GM19025 (cell line): ENCODE results near the gene ELANE.
"Not testable (repeated sequence)": the region's sequence is repeated elsewhere in the genome, so short reads cannot be mapped to it uniquely, and the experiment has no call there.

ENCODE experiments used
- ATAC-seq: cut with Tn5 transposase; IDR thresholded peaks from one replicate; pipeline ENCODE4 v1.9.1; 2021; ENCODE audit warnings: mild to moderate bottlenecking, low read depth, moderate library complexity; ENCODE audit not compliant: unreplicated experiment

The ELANE gene

DNA sequence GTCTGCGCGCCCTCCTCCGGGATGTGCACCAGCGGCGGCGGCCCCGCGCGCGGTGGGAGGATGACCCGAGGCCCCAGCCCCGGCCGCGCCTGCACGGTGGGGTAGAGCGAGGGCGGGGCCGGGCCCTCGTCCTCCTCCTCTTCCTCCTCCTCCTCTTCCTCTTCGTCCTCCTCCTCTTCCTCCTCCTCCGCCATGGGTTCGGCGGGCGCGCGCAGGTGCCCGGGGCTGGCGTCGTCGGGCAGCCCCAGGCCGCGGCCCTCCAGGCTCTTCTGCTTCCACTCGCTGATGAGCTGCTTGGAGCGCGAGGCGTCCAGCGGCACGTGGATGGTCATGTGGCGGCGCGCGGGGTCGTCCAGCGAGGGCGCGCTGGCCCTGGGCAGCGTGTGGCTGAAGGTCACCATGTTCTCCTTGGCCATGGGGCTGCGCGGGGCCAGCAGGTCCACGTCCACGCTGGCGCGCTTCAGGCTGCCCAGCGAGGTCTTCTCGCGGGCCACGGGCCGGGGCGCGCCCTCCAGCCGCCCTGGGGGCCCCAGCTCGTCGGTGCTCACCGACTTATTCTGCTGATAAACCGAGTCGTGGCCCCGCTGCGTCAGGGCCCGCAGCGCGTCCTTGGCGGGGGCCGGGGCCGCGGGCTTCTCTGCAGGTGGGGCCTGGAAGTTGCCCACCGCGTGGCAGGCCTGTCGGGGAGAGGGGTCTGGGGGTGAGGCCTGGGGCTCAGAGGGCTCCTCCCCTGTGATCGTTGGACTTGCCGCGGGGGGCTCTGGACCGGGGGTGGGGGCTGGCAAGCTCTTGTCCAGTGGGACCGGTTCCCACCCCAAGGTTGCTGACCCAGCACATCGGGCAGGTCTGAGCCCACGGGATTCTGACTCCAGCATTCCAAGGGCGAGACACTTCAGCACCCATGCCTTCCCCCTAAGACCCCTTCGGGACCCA is 38.6 kb upstream of the ELANE start:
- no peak for ATAC-seq

- no peak for ATAC-seq
Measured at GRCh38 chr19:814152-815078, 37.7 kb upstream of the ELANE start.

GRCh38 chr19:815079-815774 is 36.9 kb upstream of the ELANE start:
- ATAC-seq = no peak

GRCh38 chr19:815775-816499 is 36.2 kb upstream of the ELANE start:
- ATAC-seq = no peak

GRCh38 chr19:816500-816857 is 35.6 kb upstream of the ELANE start:
- no peak for ATAC-seq

DNA sequence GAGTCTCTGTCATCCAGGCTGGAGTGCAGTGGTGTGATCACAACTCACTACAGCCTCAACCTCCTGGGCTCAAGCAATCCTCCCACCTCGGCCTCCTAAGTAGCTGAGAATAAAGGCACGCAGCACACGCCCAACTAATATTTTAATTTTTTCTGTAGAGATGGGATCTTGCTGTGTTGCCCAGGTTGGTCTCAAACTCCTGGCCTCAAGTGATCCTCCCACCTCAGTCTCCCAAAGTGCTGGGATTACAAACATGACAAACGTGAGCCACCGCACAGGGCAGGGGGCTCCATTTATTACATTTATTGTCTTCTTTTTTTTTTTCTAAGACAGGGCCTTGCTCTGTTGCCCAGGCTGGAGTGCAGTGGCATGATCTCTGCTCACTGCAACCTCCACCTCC is 31.9 kb upstream of the ELANE start:
- ATAC-seq = not testable (repeated sequence)

- ATAC-seq = no peak
Measured at GRCh38 chr19:821231-821824, 30.8 kb upstream of the ELANE start.

GRCh38 chr19:821825-822503 is 30.1 kb upstream of the ELANE start, which contains the start of gene PLPPR3:
Gene PLPPR3, minus strand, starts transcription at chr19:821955. Its CDS starts 396 bp downstream, at chr19:821559.
- ATAC-seq = no peak

DNA sequence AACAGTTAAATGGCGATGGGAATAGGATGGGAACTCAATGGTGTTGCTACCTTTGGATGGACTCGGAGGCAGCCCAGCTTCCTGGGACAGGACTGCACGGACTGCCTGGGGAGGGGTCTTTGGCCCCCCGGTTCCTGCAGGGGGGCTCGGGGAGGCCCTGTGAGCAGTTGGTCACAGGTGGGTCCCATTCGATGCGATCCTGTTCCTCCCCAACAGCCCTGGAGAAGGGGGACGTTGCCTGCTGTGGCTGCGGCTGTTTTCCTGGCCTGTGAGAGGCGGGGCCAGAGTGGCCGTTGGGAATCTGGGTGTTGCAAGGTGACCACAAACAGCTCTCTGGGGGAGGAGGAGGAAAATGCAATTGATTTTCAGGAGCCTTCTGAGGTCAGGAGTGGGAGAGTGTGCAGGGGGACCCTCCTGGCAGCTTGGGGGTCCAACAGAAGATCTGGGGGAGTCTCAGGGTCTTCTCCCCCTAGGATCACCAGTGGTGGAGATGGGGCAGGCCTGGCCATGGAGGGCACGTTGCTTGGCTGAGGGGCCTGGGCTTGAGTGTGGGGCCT is 28.5 kb upstream of the ELANE start:
- ATAC-seq = no peak

DNA sequence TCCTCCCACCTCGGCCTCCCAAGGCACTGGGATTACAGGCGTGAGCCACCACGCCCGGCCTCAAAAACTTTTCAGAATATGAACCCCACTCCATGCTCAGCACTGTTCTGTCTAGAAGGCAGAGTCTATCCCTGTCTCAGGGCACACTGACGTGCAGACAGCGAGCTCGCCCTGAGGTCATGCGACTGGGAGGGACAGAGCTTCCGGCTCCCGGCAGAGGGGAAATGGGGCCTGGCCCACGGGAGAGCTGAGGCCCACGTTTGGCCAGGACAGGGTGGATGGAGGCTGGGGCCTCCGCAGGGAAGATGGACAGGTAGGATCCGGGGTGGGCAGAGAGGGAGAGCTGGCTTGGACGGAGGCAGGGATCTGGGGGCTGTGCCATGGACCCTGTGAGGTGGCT is 27.2 kb upstream of the ELANE start:
- ATAC-seq = no peak

GRCh38 chr19:825897-826644 is 26.0 kb upstream of the ELANE start:
- ATAC-seq = no peak

GRCh38 chr19:827314-827709 is 24.8 kb upstream of the ELANE start:
- ATAC-seq = no peak

GRCh38 chr19:827710-828321 is 24.3 kb upstream of the ELANE start, which contains the start of gene AZU1:
Gene AZU1, plus strand, starts transcription at chr19:827837. Its CDS starts 10 bp downstream, at chr19:827847.
- no peak for ATAC-seq

DNA sequence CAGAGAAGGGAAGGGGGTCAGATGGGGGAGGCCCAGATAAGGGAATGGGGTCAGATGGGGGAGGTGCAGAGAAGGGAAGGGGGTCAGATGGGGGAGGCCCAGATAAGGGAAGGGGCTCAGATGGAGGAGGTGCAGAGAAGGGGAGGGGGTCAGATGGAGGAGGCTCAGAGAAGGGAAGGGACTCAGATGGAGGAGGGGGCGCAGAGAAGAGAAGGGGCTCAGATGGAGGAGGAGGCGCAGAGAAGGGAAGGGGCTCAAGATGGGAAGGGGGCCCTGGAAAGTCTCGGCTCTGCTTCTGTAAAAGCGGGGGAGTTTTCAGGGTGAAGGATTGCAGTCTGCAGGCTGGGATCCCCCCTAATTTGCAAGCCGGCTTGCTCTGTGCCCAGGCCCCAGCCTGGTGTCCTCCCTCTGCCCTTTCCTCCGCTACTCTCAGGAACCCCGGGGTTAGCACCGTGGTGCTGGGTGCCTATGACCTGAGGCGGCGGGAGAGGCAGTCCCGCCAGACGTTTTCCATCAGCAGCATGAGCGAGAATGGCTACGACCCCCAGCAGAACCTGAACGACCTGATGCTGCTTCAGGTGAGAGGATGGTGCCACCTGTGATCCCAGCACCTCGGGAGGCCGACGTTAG is 22.9 kb upstream of the ELANE start:
- ATAC-seq = no peak

DNA sequence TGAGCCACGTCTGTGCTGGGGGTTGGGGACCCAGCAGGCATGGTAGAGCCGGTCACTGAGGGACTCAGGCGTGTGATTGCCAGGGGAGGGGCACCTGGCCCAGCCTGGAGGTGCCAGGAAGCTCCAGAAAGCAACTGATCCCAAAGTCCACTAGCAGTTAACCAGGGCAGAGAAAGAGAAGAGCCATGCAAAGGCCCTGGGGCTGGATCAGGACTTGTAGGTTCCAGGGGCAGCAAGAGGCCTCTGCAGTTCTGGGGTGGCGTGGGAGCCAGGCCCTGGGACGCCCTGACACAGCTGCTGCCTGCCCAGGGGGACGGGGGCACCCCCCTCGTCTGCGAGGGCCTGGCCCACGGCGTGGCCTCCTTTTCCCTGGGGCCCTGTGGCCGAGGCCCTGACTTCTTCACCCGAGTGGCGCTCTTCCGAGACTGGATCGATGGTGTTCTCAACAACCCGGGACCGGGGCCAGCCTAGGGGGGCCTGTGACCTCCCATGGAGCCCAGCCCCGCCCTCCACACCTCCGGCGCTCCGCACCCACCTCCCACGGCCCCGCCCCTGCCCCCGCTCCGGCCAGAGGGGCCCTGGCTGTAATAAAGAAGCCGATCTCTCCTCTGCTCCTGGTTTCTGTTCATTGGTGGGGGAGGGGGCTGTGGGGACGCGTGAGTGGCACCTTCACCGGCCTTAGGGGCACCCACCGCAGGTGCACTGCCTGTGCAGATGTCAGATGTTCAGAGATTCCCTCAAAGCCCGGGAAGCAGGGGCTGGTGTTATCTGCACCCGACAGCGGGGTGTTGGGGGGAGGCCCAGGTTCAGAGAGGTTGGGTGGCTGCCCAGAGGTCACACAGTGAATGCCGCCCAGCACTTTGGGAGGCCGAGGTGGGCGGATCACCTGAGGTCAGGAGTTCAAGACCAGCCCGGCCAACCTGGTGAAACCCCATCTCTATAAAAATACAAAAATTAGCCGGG is 20.4 kb upstream of the ELANE start:
- ATAC-seq = no peak

DNA sequence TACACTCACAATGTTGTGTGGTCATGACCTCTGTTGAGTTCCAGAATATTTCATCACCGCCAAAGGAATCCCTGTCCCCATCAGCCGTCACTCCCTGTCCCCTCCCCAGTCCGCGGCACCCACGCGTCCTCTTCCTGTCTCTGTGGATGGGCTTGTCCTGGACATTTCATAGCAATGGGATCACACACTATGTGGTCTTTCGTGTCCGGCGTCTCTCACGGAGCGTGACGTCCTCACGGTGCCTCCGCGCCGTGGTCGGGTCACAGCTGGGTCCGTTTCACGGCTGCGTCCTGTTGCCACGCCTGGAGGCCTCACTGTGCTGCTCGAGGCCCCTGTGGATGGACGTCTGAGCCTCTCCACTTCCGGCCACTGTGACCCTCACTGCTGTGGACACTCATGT is 17.9 kb upstream of the ELANE start:
- ATAC-seq = no peak
